HepG2 (cell line): ENCODE measurements around the gene CCK. TPM values are rescaled to one million over a fixed set of nuclear protein-coding genes. Genes with fewer than 3 reads are reported as not detected.

Source experiments
- ATAC-seq: fragments of 200-7000 bp; cut with Tn5 transposase; 3 replicates; pipeline ENCODE4 v1.9.1; 2020; ENCODE audit warnings: mild to moderate bottlenecking, moderate library complexity
- BruUV-seq: library from RNA; stranded (reverse); fragments of 400-500 nt; replicated peaks from 2 replicates; lab custom pipeline; 2021; lab: Mats Ljungman, UMichigan
- CTCF ChIA-PET: fragments of 300-600 bp; formaldehyde crosslinking; extraction: SDS; loops from one replicate; lab custom pipeline; 2021; ENCODE audit warnings: low total read pairs, inconsistent platforms, low intra/inter-chr PET ratio; lab: Yijun Ruan, JAX
- POLR2A ChIA-PET: fragments of 350-600 bp; sonication (Branson Sonifier 250); formaldehyde crosslinking; loops from one replicate; lab custom pipeline; 2020; ENCODE audit warnings: antibody characterized with exemption, inconsistent platforms; lab: Yijun Ruan, JAX
- DNase-seq: peaks from one replicate; pipeline ENCODE4 v3.0.0-alpha.2; 2015; ENCODE audit warnings: low spot score
- FAIRE-seq: peaks from 3 replicates; lab custom pipeline; 2011; peaks lifted over from hg19 to GRCh38; lab: Jason Lieb, UNC
- H2AFZ ChIP-seq: one replicate; pipeline ENCODE4 v1.6.1; 2011; ENCODE audit warnings: low read length, inconsistent platforms
- H3K27ac ChIP-seq: fragments of 300-600 bp; 3 replicates; pipeline ENCODE4 v1.8.0; 2011; ENCODE audit warnings: mixed run types, mild to moderate bottlenecking, mixed read lengths, low read length, inconsistent platforms; ENCODE audit not compliant: insufficient read depth; ENCODE audit errors: extremely low read length
- H3K27me3 ChIP-seq, 2 experiments: fragments of 200-600 bp in 1 of 2; 2 replicates in 1 of 2; 3 replicates in 1 of 2; pipeline versions ENCODE4 v1.6.0 to v1.8.0; 2011; ENCODE audit warnings: low read length in 2 of 2, mild to moderate bottlenecking in 2 of 2, moderate library complexity in 2 of 2, inconsistent platforms in 1 of 2; ENCODE audit not compliant: insufficient read depth in 2 of 2, control insufficient read depth in 1 of 2
- H3K36me3 ChIP-seq, 2 experiments: fragments of 200-600 bp in 1 of 2; replicated peaks in 1 of 2; 2 replicates in 1 of 2; 3 replicates in 1 of 2; pipeline versions ENCODE4 v1.5.1 to v1.8.0; 2011; ENCODE audit warnings: low read length in 2 of 2, inconsistent platforms in 1 of 2; ENCODE audit not compliant: insufficient read depth in 2 of 2, control insufficient read depth in 1 of 2
- H3K4me1 ChIP-seq: 2 replicates; pipeline ENCODE4 v1.5.1; 2012; ENCODE audit warnings: low read length, inconsistent platforms; ENCODE audit not compliant: insufficient read depth
- H3K4me2 ChIP-seq: 2 replicates; pipeline ENCODE4 v1.6.0; 2011; ENCODE audit warnings: low read depth, low read length, inconsistent platforms
- H3K4me3 ChIP-seq, 3 experiments: fragments of 200-600 bp in 1 of 3; sonication (generic), shearing (Covaris generic) in 1 of 3; replicated peaks in 1 of 3; 2 replicates each; pipeline ENCODE4 v1.5.1; 2011 to 2016; ENCODE audit warnings: low read length in 3 of 3, inconsistent platforms in 2 of 3, low read depth in 2 of 3, mild to moderate bottlenecking in 2 of 3, control low read depth in 1 of 3, mixed read lengths in 1 of 3; ENCODE audit not compliant: insufficient read depth in 1 of 3
- H3K79me2 ChIP-seq: one replicate; pipeline ENCODE4 v1.6.1; 2011; ENCODE audit warnings: low read length, inconsistent platforms; ENCODE audit not compliant: insufficient read depth
- H3K9ac ChIP-seq: 2 replicates; pipeline ENCODE4 v1.6.0; 2011; ENCODE audit warnings: mild to moderate bottlenecking, low read depth, low read length, inconsistent platforms; ENCODE audit not compliant: insufficient read depth
- H3K9me3 ChIP-seq: 2 replicates; pipeline ENCODE4 v1.5.1; 2012; ENCODE audit warnings: mild to moderate bottlenecking, low read length
- H4K20me1 ChIP-seq: 2 replicates; pipeline ENCODE4 v1.6.0; 2011; ENCODE audit warnings: inconsistent platforms, mild to moderate bottlenecking, low read length, moderate library complexity; ENCODE audit not compliant: insufficient read depth
- ARNT ChIP-seq: fragments of 450-650 bp; IDR thresholded peaks from 2 replicates; pipeline ENCODE4 v1.6.1; 2017
- BORCS8-MEF2B ChIP-seq: sonication (generic); formaldehyde crosslinking; IDR thresholded peaks from 2 replicates; pipeline ENCODE4 v1.8.0; 2022; ENCODE audit warnings: mild to moderate bottlenecking, missing genetic modification reagents
- GABPA ChIP-seq, 2 experiments: IDR thresholded peaks; 2 replicates each; pipeline ENCODE4 v1.6.1; 2011 to 2016; ENCODE audit warnings: low read depth in 2 of 2, low read length in 1 of 2, missing biosample characterization in 1 of 2, missing genetic modification characterization in 1 of 2
- JUND ChIP-seq: sonication (generic); formaldehyde crosslinking; IDR thresholded peaks from 2 replicates; pipeline ENCODE4 v1.8.0; 2022; ENCODE audit warnings: mild to moderate bottlenecking, missing genetic modification reagents
- KLF9 ChIP-seq: IDR thresholded peaks from 2 replicates; pipeline ENCODE4 v1.6.1; 2016; ENCODE audit warnings: low read depth
- RXRA ChIP-seq: sonication (generic); formaldehyde crosslinking; IDR thresholded peaks from 2 replicates; pipeline ENCODE4 v1.5.1; 2020; ENCODE audit warnings: missing genetic modification reagents
- ZNF850 ChIP-seq: sonication (generic); formaldehyde crosslinking; conservative IDR thresholded peaks from 2 replicates; pipeline ENCODE4 v1.9.0; 2021; ENCODE audit warnings: mild to moderate bottlenecking, missing genetic modification reagents
- WGBS: methylation state at CpG from one replicate; pipeline ENCODE4 v1.1.6; 2017; ENCODE audit warnings: low lambda C conversion rate; 5-methylcytosine and 5-hydroxymethylcytosine counted together
- in situ Hi-C: cut with HindIII; loops from 2 replicates; pipeline ENCODE4 v1.10.0; 2017; ENCODE audit warnings: low pct_unique_long_range_greater_than_20kb; ENCODE audit not compliant: extremely low pct_ligation_motif_present
- intact Hi-C: fragments of 100-400 bp; cut with micrococcal nuclease; formaldehyde crosslinking; loops from one replicate; pipeline ENCODE4 v1.10.0; 2022; ENCODE audit not compliant: unreplicated experiment
- polyA plus RNA-seq, 8 experiments: library from polyadenylated mRNA; depleted of rRNA in 3 of 8; stranded (reverse) in 7 of 8; unstranded in 1 of 8; fragments of >200 nt; fragmentation: Illumina TruSeq in 4 of 8; extraction: Trizol in 4 of 8; gene quantifications; 2 replicates each; pipeline versions ENCODE4 v1.2.1 to v1.2.3, GENCODE V29; 2011 to 2016; ENCODE audit warnings: low read depth in 4 of 8, missing spikeins in 1 of 8, mixed read lengths in 1 of 8; ENCODE audit not compliant: insufficient read depth in 1 of 8
- total RNA-seq, 5 experiments: library from RNA; depleted of rRNA; stranded (reverse); fragments of >200 nt; fragmentation: Illumina TruSeq; extraction: Trizol; gene quantifications; 2 replicates each; pipeline ENCODE4 v1.2.3, GENCODE V29; 2016; ENCODE audit warnings: low read depth in 1 of 5
- TF ChIP-seq, protein P1 (sequence below): fragments of 450-650 bp; IDR thresholded peaks from 2 replicates; pipeline ENCODE4 v1.6.1; 2017
- TF ChIP-seq, protein P2 (sequence below): sonication (generic); formaldehyde crosslinking; IDR thresholded peaks from 2 replicates; pipeline ENCODE4 v1.4.0; 2020; ENCODE audit warnings: missing genetic modification reagents, low read depth, mild to moderate bottlenecking, borderline replicate concordance

The CCK gene
- total and polyA plus RNA-seq, 2 of the 13 experiments (the other 11 are each of a cell fraction or from before 2014, with no cell fraction given) = not detected

DNA sequence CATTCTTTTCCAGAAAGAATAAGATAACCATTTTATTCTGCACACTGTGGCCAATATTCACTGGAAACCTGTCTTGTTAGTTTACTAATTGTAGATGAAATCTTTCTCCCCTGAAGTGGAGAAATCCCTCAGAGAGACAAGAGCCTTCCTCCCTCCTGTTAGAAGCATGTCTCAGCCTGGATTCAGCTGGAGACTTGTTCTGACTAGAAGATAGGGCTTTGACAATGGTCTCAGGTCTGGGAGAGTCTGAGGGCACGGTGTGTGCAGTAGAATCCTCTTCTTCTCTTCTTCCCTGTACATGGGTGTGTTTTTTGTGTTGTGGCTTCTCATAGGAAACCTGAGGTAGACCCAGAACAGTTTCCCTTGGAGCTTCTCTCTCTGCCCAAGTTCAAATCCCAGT is 19.9 kb downstream of the CCK start:
- Histone ChIP-seq H3K79me2 (no peaks in the 10 kb centered on the region), H3K4me3 (no peak overlapping the region), H3K4me1 (no peaks in the 10 kb centered on the region), H3K9me3 (no peaks in the 10 kb centered on the region), H3K27ac (no peak overlapping the region), H3K27me3 (peaks cover 0 to 19% of the 10 kb centered on the region in 2 experiments; a peak in 3 of 5 replicates), H3K36me3 (no peaks in the 10 kb centered on the region), H3K9ac (no peak overlapping the region), H3K4me2 (no peak overlapping the region), H2AFZ (no peak overlapping the region), H4K20me1 (no peaks in the 10 kb centered on the region)
- BruUV-seq = no TSS peak
- ChIA-PET CTCF (interaction anchor here (2.5 to 3.8 kb wide), 2 partner anchors 197 to 294 kb away, joined by 10 to 65 read pairs; no protein-coding TSS in a partner anchor), POLR2A (no interaction called here)
- in situ Hi-C loops (loop anchor here (5.0 to 25.0 kb wide), 2 partner anchors 196 to 591 kb away; no protein-coding TSS in a partner anchor), intact Hi-C loops (loop anchor here (2.0 to 5.0 kb wide), 2 partner anchors 291 to 586 kb away; no protein-coding TSS in a partner anchor)
- TF ChIP-seq, protein P1, sequence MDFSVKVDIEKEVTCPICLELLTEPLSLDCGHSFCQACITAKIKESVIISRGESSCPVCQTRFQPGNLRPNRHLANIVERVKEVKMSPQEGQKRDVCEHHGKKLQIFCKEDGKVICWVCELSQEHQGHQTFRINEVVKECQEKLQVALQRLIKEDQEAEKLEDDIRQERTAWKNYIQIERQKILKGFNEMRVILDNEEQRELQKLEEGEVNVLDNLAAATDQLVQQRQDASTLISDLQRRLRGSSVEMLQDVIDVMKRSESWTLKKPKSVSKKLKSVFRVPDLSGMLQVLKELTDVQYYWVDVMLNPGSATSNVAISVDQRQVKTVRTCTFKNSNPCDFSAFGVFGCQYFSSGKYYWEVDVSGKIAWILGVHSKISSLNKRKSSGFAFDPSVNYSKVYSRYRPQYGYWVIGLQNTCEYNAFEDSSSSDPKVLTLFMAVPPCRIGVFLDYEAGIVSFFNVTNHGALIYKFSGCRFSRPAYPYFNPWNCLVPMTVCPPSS = no peak
- TF ChIP-seq KLF9 (CRISPR knock-in tag) (no peak), ZNF850 (CRISPR knock-in tag) (no peak), JUND (no peak), GABPA (IDR thresholded peaks at IDR 0.05; ENCODE audit: low read depth, low read length) (no peak), GABPA (CRISPR knock-in tag; IDR thresholded peaks at IDR 0.05; ENCODE audit: low read depth) (no peak), RXRA (no peak), BORCS8-MEF2B (CRISPR knock-in tag) (no peak), ARNT (no peak)
- TF ChIP-seq, protein P2, sequence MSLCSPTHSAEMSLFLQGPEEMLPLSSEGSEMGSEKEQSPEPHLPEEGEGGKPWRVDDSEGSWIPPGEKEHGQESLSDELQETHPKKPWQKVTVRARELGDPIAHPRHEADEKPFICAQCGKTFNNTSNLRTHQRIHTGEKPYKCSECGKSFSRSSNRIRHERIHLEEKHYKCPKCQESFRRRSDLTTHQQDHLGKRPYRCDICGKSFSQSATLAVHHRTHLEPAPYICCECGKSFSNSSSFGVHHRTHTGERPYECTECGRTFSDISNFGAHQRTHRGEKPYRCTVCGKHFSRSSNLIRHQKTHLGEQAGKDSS (CRISPR knock-in tag) = no peak
- 0% methylated on average over 1 of the region's 1 CpG for WGBS
- DNase-seq = no peak
- ATAC-seq = no peak
- FAIRE-seq = no peak
